Activated gamma-delta T cell treated with anti-CD3 and anti-CD28 coated beads, Interleukin-2, amount 50 U/mL, for 16 hours (primary cell): ENCODE data around the gene SYNPR.
"Not testable (repeated sequence)": the region's sequence is repeated elsewhere in the genome, so short reads cannot be mapped to it uniquely, and the experiment has no call there.

Source experiments
- DNase-seq: peaks from one replicate; pipeline ENCODE4 v3.0.0-alpha.2; 2020; ENCODE audit warnings: low read depth

Gene SYNPR

GRCh38 chr3:63278171-63279004, at the start of gene SYNPR:
Gene SYNPR, plus strand, starts transcription at chr3:63278308.
- DNase-seq: no peak

- no peak for DNase-seq
Observed at GRCh38 chr3:63228677-63229076, 49.4 kb upstream of the SYNPR start.

- no peak for DNase-seq
Observed at GRCh38 chr3:63230146-63230545, 48.0 kb upstream of the SYNPR start.

- no peak for DNase-seq
Observed at GRCh38 chr3:63231643-63232042, 46.5 kb upstream of the SYNPR start.

GRCh38 chr3:63232764-63233396, 45.2 kb upstream of the SYNPR start:
- no peak for DNase-seq

- no peak for DNase-seq
Observed at GRCh38 chr3:63240381-63240902, 37.7 kb upstream of the SYNPR start.

- DNase-seq: no peak
Observed at GRCh38 chr3:63242124-63242523, 36.0 kb upstream of the SYNPR start.

- no peak for DNase-seq
Observed at GRCh38 chr3:63244486-63244885, 33.6 kb upstream of the SYNPR start.

- no peak for DNase-seq
Observed at GRCh38 chr3:63245726-63246241, 32.3 kb upstream of the SYNPR start.

GRCh38 chr3:63248015-63248414, 30.1 kb upstream of the SYNPR start:
- DNase-seq: no peak

GRCh38 chr3:63251499-63251898, 26.6 kb upstream of the SYNPR start:
- DNase-seq: no peak

GRCh38 chr3:63255819-63256218, 22.3 kb upstream of the SYNPR start:
- not testable (repeated sequence) for DNase-seq

- DNase-seq: no peak
Observed at GRCh38 chr3:63264716-63265115, 13.4 kb upstream of the SYNPR start.

GRCh38 chr3:63274359-63274758, 3.7 kb upstream of the SYNPR start:
- DNase-seq: no peak

- DNase-seq: no peak
Observed at GRCh38 chr3:63279005-63279841, 1.1 kb downstream of the SYNPR start.

- no peak for DNase-seq
Observed at GRCh38 chr3:63287610-63288009, 9.5 kb downstream of the SYNPR start.

- no peak for DNase-seq
Observed at GRCh38 chr3:63290686-63291085, 12.6 kb downstream of the SYNPR start.

- no peak for DNase-seq
Observed at GRCh38 chr3:63294332-63294731, 16.2 kb downstream of the SYNPR start.

GRCh38 chr3:63295356-63295755, 17.2 kb downstream of the SYNPR start:
- no peak for DNase-seq

- no peak for DNase-seq
Observed at GRCh38 chr3:63295806-63296205, 17.7 kb downstream of the SYNPR start.

GRCh38 chr3:63296249-63296648, 18.1 kb downstream of the SYNPR start:
- DNase-seq: no peak

GRCh38 chr3:63303238-63303637, 25.1 kb downstream of the SYNPR start:
- no peak for DNase-seq
